Trophoblast cell (in vitro differentiated cells and primary cell): ENCODE measurements around the gene SDS.

Experiments used
- DNase-seq, 2 donors: peaks; one replicate each; pipeline ENCODE4 v3.0.0-alpha.2; 2016
- H2AFZ ChIP-seq: 2 replicates; pipeline ENCODE4 v1.6.1; 2013; ENCODE audit warnings: low read length, moderate library complexity, mild to moderate bottlenecking; ENCODE audit not compliant: insufficient read depth, poor library complexity
- H2AK5ac ChIP-seq: 2 replicates; pipeline ENCODE4 v1.6.1; 2013; ENCODE audit warnings: mild to moderate bottlenecking, low read length
- H2BK120ac ChIP-seq: 2 replicates; pipeline ENCODE4 v1.6.1; 2013; ENCODE audit warnings: low read length, mild to moderate bottlenecking, moderate library complexity; ENCODE audit not compliant: insufficient read depth, poor library complexity
- H2BK12ac ChIP-seq: 2 replicates; pipeline ENCODE4 v1.6.1; 2013; ENCODE audit warnings: mild to moderate bottlenecking, low read length, moderate library complexity
- H2BK5ac ChIP-seq: 2 replicates; pipeline ENCODE4 v1.6.1; 2013; ENCODE audit warnings: low read length, low read depth, moderate library complexity, mild to moderate bottlenecking; ENCODE audit not compliant: poor library complexity
- H3K14ac ChIP-seq: 2 replicates; pipeline ENCODE4 v1.6.1; 2013; ENCODE audit warnings: mild to moderate bottlenecking, low read length
- H3K18ac ChIP-seq: 2 replicates; pipeline ENCODE4 v1.6.1; 2013; ENCODE audit warnings: mild to moderate bottlenecking, low read length
- H3K23ac ChIP-seq: 2 replicates; pipeline ENCODE4 v1.6.1; 2013; ENCODE audit warnings: low read length
- H3K27ac ChIP-seq: 2 replicates; pipeline ENCODE4 v1.5.1; 2013; ENCODE audit warnings: low read depth, mild to moderate bottlenecking, inconsistent platforms, low read length, moderate library complexity
- H3K27me3 ChIP-seq: 2 replicates; pipeline ENCODE4 v1.6.1; 2013; ENCODE audit warnings: inconsistent platforms, mild to moderate bottlenecking, low read length, moderate library complexity; ENCODE audit not compliant: insufficient read depth
- H3K36me3 ChIP-seq, 2 experiments: 1 replicate in 1 of 2; 2 replicates in 1 of 2; pipeline ENCODE4 v1.6.1; 2013; ENCODE audit warnings: low read length in 2 of 2, mild to moderate bottlenecking in 2 of 2, moderate library complexity in 1 of 2; ENCODE audit not compliant: insufficient read depth in 2 of 2, control insufficient read depth in 1 of 2
- H3K4ac ChIP-seq: 2 replicates; pipeline ENCODE4 v1.6.1; 2013; ENCODE audit warnings: low read depth, mild to moderate bottlenecking, low read length, moderate library complexity
- H3K4me1 ChIP-seq, 2 experiments: 1 replicate in 1 of 2; 2 replicates in 1 of 2; pipeline ENCODE4 v1.6.1; 2013; ENCODE audit warnings: low read length in 2 of 2, mild to moderate bottlenecking in 2 of 2, moderate library complexity in 1 of 2; ENCODE audit not compliant: insufficient read depth in 2 of 2, control insufficient read depth in 1 of 2
- H3K4me2 ChIP-seq: 2 replicates; pipeline ENCODE4 v1.6.1; 2013; ENCODE audit warnings: inconsistent platforms, mild to moderate bottlenecking, low read length, moderate library complexity
- H3K4me3 ChIP-seq: 2 replicates; pipeline ENCODE4 v1.5.1; 2013; ENCODE audit warnings: mild to moderate bottlenecking, low read depth, low read length, inconsistent platforms
- H3K79me1 ChIP-seq: one replicate; pipeline ENCODE4 v1.6.1; 2013; ENCODE audit warnings: low read length
- H3K79me2 ChIP-seq: 2 replicates; pipeline ENCODE4 v1.6.1; 2013; ENCODE audit warnings: low read length, mild to moderate bottlenecking; ENCODE audit not compliant: control insufficient read depth, insufficient read depth, poor library complexity
- H3K9ac ChIP-seq: 2 replicates; pipeline ENCODE4 v1.6.1; 2013; ENCODE audit warnings: mild to moderate bottlenecking, low read length
- H3K9me3 ChIP-seq: 2 replicates; pipeline ENCODE4 v1.6.1; 2013; ENCODE audit warnings: low read depth, mild to moderate bottlenecking, control low read depth, inconsistent platforms, low read length; ENCODE audit not compliant: insufficient read depth
- H4K12ac ChIP-seq: 2 replicates; pipeline ENCODE4 v1.6.1; 2013; ENCODE audit warnings: low read depth, mild to moderate bottlenecking, low read length, moderate library complexity
- H4K8ac ChIP-seq: 2 replicates; pipeline ENCODE4 v1.6.1; 2013; ENCODE audit warnings: low read depth, mild to moderate bottlenecking, low read length, moderate library complexity
- H4K91ac ChIP-seq: one replicate; pipeline ENCODE4 v1.6.1; 2013; ENCODE audit warnings: low read depth, mild to moderate bottlenecking, low read length, moderate library complexity
- WGBS: extraction: QIAGEN DNeasy Blood & Tissue Kit; methylation state at CpG from one replicate; pipeline ENCODE4 v1.1.7; 2013; ENCODE audit warnings: missing lambda C conversion rate; ENCODE audit not compliant: insufficient read length, insufficient coverage; ENCODE audit errors: extremely low coverage; 5-methylcytosine and 5-hydroxymethylcytosine counted together

Gene SDS

DNA sequence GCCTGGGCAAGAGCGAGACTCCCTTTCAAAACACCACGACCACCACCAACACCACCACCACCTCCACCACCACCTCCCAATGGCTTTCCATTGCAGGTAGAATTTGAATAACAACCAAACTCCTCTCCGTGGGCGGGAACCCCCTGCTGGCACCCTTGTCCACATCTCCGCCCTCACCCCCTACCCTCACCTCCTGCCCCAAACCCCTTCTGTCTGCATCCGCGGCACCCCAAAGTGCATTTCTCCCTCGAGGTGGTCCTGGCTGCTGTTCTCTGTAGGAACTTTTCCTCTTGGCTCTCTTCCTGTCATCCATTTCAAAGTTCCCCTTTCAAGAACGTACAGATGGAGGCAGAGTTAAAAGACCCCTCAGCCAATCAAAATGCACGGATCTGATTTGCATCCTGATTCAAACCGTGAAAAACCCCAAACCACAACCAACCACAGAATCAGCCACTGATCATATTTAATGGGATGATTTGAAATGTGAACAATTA, 22.3 kb upstream of the SDS start:
- Histone ChIP-seq H3K9me3 (peaks cover 5% of the 10 kb centered on the region), H3K79me2 (peaks cover 3% of the 10 kb centered on the region), H2BK120ac (no peak overlapping the region), H2BK12ac (no peak overlapping the region), H3K36me3 (no peaks in the 10 kb centered on the region), H3K27me3 (peaks cover 2% of the 10 kb centered on the region), H3K4me1 (peaks cover 7 to 10% of the 10 kb centered on the region in 2 experiments), H2AK5ac (no peak overlapping the region), H3K23ac (no peak overlapping the region), H2AFZ (no peak overlapping the region), H3K4ac (no peak overlapping the region), H2BK5ac (no peak overlapping the region), H4K12ac (no peak overlapping the region), H3K4me3 (no peak overlapping the region), H3K79me1 (peaks cover 4% of the 10 kb centered on the region), H4K91ac (no peak overlapping the region), H3K4me2 (no peak overlapping the region), H3K9ac (no peak overlapping the region), H3K27ac (no peak overlapping the region), H3K14ac (no peak overlapping the region), H3K18ac (no peak overlapping the region), H4K8ac (no peak overlapping the region)
- WGBS, result no CpG with 5 or more reads among the region's 11 CpGs
- no peak for DNase-seq

DNA sequence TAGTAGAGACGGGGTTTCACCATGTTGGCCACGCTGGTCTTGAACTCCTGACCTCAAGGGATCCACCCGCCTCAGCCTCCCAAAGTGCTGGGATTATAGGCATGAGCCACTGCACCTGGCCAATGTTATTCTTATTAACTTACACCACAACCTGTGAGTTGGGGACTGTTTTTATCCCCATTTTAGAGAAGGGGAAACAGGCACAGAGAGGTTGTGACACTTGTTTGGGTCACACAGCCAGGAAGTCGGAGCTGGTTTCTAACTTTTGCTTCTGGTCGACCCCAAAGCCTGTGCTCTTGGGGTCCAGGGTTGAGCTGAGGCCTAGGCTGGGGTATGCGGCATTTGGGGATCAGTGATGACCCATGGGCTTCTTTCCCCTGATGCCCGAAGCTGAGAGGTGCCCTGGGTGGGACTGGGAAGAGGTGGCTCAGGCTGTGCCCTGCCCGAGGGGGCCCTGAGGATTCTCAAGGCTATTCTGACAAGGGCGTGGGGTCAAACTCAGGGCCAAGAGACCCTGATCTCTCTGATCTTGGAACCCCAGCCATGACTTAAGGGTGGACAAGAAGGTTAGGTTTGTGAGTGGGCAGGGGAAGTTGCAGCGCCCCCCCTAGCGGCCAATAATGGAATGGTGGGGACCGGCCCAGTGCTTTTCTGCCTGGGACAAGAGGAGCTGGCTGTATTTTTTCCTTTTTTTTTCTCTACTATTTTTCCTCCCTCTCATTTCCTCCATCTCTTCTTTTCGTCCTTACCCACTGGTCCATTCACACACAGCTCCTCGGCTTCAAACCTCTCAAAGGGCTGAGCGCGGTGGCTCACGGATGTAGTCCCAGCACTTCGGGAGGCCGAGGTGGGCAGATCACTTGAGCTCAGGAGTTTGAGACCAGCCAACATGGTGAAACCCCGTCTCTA, 21.5 kb upstream of the SDS start:
- 100% methylated on average over 1 of the region's 20 CpGs for WGBS
- no peak overlapping the region for H3K9ac ChIP-seq
- H4K12ac ChIP-seq, result no peak overlapping the region
- no peak overlapping the region for H2AK5ac ChIP-seq
- no peak overlapping the region for H4K91ac ChIP-seq
- H3K23ac ChIP-seq, result no peak overlapping the region
- H2AFZ ChIP-seq, result no peak overlapping the region
- H3K4me2 ChIP-seq, result no peak overlapping the region
- H4K8ac ChIP-seq, result peak overlapping the region; percentile 23
- no peak overlapping the region for H3K27ac ChIP-seq
- no peak overlapping the region for H2BK5ac ChIP-seq
- H3K18ac ChIP-seq, result no peak overlapping the region
- no peak overlapping the region for H2BK12ac ChIP-seq
- H3K27me3 ChIP-seq, result peaks cover under 1% of the 10 kb centered on the region
- peaks cover 4% of the 10 kb centered on the region for H3K79me1 ChIP-seq
- no peak overlapping the region for H2BK120ac ChIP-seq
- peak; percentile 33 to 64 for DNase-seq
- H3K36me3 ChIP-seq, result no peaks in the 10 kb centered on the region
- H3K4me1 ChIP-seq, result peaks cover 7 to 10% of the 10 kb centered on the region in 2 experiments
- no peak overlapping the region for H3K14ac ChIP-seq
- H3K4me3 ChIP-seq, result no peak overlapping the region
- H3K9me3 ChIP-seq, result peaks cover 5% of the 10 kb centered on the region
- no peak overlapping the region for H3K4ac ChIP-seq
- peaks cover 3% of the 10 kb centered on the region for H3K79me2 ChIP-seq

DNA sequence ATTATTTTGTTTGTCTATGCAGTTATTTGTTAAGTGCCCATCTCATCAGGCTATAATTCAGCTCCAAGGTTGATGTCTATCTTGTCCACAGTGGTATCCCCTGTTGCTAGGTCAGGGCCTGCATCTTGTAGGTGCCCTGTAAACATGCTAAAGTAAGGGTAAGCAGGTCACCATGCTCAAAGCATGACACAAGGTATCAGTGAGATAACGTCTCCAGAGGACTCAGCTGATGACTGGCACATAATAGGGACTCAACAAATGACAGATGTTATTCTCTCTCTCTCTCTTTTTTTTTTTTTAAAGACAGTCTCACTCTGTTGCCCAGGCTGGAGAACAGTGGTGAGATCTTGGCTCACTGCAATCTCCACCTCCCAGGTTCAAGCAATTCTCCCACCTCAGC, 20.8 kb upstream of the SDS start:
- Histone ChIP-seq H3K9me3 (peaks cover 5% of the 10 kb centered on the region), H3K27me3 (no peaks in the 10 kb centered on the region), H2BK5ac (no peak overlapping the region), H2AK5ac (no peak overlapping the region), H3K4me1 (peaks cover 7 to 10% of the 10 kb centered on the region in 2 experiments), H3K4me3 (no peak overlapping the region), H4K8ac (no peak overlapping the region), H3K4ac (no peak overlapping the region), H4K12ac (no peak overlapping the region), H2BK12ac (no peak overlapping the region), H3K27ac (no peak overlapping the region), H3K9ac (no peak overlapping the region), H3K79me2 (peaks cover 3% of the 10 kb centered on the region), H2BK120ac (no peak overlapping the region), H3K36me3 (no peaks in the 10 kb centered on the region), H3K18ac (no peak overlapping the region), H3K14ac (no peak overlapping the region), H3K79me1 (peaks cover 4% of the 10 kb centered on the region), H4K91ac (no peak overlapping the region), H2AFZ (no peak overlapping the region), H3K4me2 (no peak overlapping the region), H3K23ac (no peak overlapping the region)
- DNase-seq, result no peak
- no CpG with 5 or more reads among the region's 1 CpG for WGBS

DNA sequence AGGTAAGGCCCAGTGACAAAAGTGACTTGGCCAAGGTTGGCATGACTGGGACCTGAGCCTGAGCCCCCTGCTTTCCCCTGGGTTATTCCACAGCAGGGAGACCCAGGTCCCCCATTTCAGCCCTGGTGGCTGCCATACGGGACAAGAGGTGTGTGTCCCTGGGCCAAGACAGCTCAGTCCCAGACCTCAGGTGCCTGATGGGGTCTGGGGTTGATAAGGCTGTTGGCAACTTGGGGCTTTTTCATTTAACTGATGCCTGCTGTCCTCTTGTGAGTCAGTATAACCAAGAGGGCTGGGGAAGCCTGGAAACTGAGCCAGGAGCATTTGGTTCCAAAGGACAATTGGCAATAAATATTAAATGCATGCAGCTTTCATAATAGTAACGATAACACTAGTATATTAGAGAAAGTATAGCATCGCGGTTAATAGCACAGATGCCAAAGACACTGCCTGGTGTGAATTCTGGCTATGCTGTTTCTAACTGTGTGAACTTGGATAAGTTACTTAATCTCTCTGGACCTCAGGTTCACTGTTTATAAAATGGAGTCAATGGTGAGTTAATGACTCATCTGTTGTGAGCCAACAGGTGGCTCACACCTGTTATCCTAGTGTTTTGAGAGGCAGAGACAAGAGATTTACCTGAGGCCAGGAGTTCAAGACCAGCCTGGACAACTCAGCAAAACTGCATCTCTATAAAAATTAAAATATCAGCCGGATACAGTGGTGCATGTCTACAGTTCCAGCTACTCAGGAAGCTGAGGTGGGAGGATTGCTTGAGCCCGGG, 19.4 kb upstream of the SDS start:
- H2AFZ ChIP-seq, result no peak overlapping the region
- H3K14ac ChIP-seq, result peak overlapping the region; percentile 57
- peak overlapping the region; percentile 21 for H2BK12ac ChIP-seq
- no peak overlapping the region for H3K18ac ChIP-seq
- peak overlapping the region; percentile 74 for H4K91ac ChIP-seq
- H3K4me2 ChIP-seq, result peak overlapping the region; percentile 53
- H3K4me1 ChIP-seq, result peaks cover 7 to 10% of the 10 kb centered on the region in 2 experiments
- no CpG with 5 or more reads among the region's 6 CpGs for WGBS
- no peaks in the 10 kb centered on the region for H3K27me3 ChIP-seq
- peaks cover 3% of the 10 kb centered on the region for H3K79me2 ChIP-seq
- no peaks in the 10 kb centered on the region for H3K36me3 ChIP-seq
- no peak overlapping the region for H2BK5ac ChIP-seq
- peaks cover 4% of the 10 kb centered on the region for H3K79me1 ChIP-seq
- peak overlapping the region; percentile 92 for H4K8ac ChIP-seq
- H3K4ac ChIP-seq, result no peak overlapping the region
- H4K12ac ChIP-seq, result peak overlapping the region; percentile 57
- H3K9me3 ChIP-seq, result no peaks in the 10 kb centered on the region
- H3K9ac ChIP-seq, result peak overlapping the region; percentile 62
- DNase-seq, result no peak
- H2AK5ac ChIP-seq, result no peak overlapping the region
- no peak overlapping the region for H3K23ac ChIP-seq
- peak overlapping the region; percentile 39 for H2BK120ac ChIP-seq
- peak overlapping the region; percentile 58 for H3K4me3 ChIP-seq
- H3K27ac ChIP-seq, result no peak overlapping the region
